ENCODE results near the gene STAMBP. TPM values are rescaled to one million over a fixed set of nuclear protein-coding genes. Genes with fewer than 3 reads are reported as not detected.

Gene STAMBP
- total and polyA plus RNA-seq, 2 donors (not counting 1 experiment from before 2014, with no cell fraction given) = 23.3 to 44.2 TPM

DNA sequence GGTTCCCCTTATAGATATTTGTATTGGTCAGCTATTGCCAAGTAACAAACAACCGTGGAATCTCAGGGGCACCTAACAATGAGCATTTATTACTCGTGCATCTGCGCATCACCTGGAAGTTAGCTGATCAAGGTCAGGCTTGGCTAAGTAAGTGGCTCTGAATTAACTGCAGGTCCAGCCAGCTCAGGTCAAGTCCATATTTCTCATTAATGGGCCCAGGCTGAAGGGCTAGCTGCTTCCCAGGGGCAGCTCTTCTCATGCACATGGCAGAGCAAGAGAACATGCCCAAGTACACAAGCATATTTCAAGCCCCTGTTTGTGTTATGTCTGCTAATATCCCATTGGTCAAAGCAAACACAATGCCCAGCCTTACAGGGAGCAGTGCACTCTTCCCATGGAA, 90.1 kb downstream of the STAMBP start:
- H4K20me1 ChIP-seq (ENCODE audit: control insufficient read depth, extremely low read depth, insufficient read depth, low read length) = no peaks in the 10 kb centered on the region
- no peak overlapping the region for H3K27ac ChIP-seq (ENCODE audit: insufficient read depth, low read length)
- no peaks in the 10 kb centered on the region for H3K79me2 ChIP-seq (ENCODE audit: control insufficient read depth, insufficient read depth, low read length)
- DNase-seq (ENCODE audit: low read depth in 2 of 2) = no peak
- no peak overlapping the region for H3K4me3 ChIP-seq (replicated peaks in 1 of 4; ENCODE audit: control extremely low read depth in 1 of 4, insufficient read depth in 1 of 4, low read depth in 3 of 4, low read length in 4 of 4)
- H3K9me3 ChIP-seq (ENCODE audit: control insufficient read depth, insufficient read depth, low read depth, low read length) = no peaks in the 10 kb centered on the region
- H3K27me3 ChIP-seq (ENCODE audit: control insufficient read depth, insufficient read depth, low read length) = no peaks in the 10 kb centered on the region
- no peak overlapping the region for H3K9ac ChIP-seq (ENCODE audit: insufficient read depth, low read length)
- TF ChIP-seq EZH2 (IDR thresholded peaks at IDR 0.05; ENCODE audit: low read length, missing control alignments) = no peak
- TF ChIP-seq, protein P1, sequence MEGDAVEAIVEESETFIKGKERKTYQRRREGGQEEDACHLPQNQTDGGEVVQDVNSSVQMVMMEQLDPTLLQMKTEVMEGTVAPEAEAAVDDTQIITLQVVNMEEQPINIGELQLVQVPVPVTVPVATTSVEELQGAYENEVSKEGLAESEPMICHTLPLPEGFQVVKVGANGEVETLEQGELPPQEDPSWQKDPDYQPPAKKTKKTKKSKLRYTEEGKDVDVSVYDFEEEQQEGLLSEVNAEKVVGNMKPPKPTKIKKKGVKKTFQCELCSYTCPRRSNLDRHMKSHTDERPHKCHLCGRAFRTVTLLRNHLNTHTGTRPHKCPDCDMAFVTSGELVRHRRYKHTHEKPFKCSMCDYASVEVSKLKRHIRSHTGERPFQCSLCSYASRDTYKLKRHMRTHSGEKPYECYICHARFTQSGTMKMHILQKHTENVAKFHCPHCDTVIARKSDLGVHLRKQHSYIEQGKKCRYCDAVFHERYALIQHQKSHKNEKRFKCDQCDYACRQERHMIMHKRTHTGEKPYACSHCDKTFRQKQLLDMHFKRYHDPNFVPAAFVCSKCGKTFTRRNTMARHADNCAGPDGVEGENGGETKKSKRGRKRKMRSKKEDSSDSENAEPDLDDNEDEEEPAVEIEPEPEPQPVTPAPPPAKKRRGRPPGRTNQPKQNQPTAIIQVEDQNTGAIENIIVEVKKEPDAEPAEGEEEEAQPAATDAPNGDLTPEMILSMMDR (conservative IDR thresholded peaks at IDR 0.05 in 1 of 2, IDR thresholded peaks at IDR 0.05 in 1 of 2; ENCODE audit: low read depth in 1 of 2, low read length in 2 of 2) = no peak
- H2AFZ ChIP-seq (ENCODE audit: low read length) = no peak overlapping the region
- peaks cover 5% of the 10 kb centered on the region for H3K36me3 ChIP-seq (ENCODE audit: control insufficient read depth, insufficient read depth, low read length)
- H3K4me1 ChIP-seq (ENCODE audit: control insufficient read depth, extremely low read depth, insufficient read depth, low read length) = no peaks in the 10 kb centered on the region
- H3K4me2 ChIP-seq (ENCODE audit: extremely low read depth, insufficient read depth, low read length) = no peak overlapping the region

GRCh38 chr2:73919596-73920228, 91.0 kb downstream of the STAMBP start:
- no peak overlapping the region for H2AFZ ChIP-seq (ENCODE audit: low read length)
- H3K27me3 ChIP-seq (ENCODE audit: control insufficient read depth, insufficient read depth, low read length) = no peaks in the 10 kb centered on the region
- no peak overlapping the region for H3K4me2 ChIP-seq (ENCODE audit: extremely low read depth, insufficient read depth, low read length)
- H3K4me3 ChIP-seq (replicated peaks in 1 of 4; ENCODE audit: control extremely low read depth in 1 of 4, insufficient read depth in 1 of 4, low read depth in 3 of 4, low read length in 4 of 4) = no peak overlapping the region
- no peaks in the 10 kb centered on the region for H4K20me1 ChIP-seq (ENCODE audit: control insufficient read depth, extremely low read depth, insufficient read depth, low read length)
- H3K4me1 ChIP-seq (ENCODE audit: control insufficient read depth, extremely low read depth, insufficient read depth, low read length) = no peaks in the 10 kb centered on the region
- TF ChIP-seq, protein P1 (conservative IDR thresholded peaks at IDR 0.05 in 1 of 2, IDR thresholded peaks at IDR 0.05 in 1 of 2; ENCODE audit: low read depth in 1 of 2, low read length in 2 of 2) = no peak
- no peak for TF ChIP-seq EZH2 (IDR thresholded peaks at IDR 0.05; ENCODE audit: low read length, missing control alignments)
- H3K9me3 ChIP-seq (ENCODE audit: control insufficient read depth, insufficient read depth, low read depth, low read length) = no peaks in the 10 kb centered on the region
- no peaks in the 10 kb centered on the region for H3K79me2 ChIP-seq (ENCODE audit: control insufficient read depth, insufficient read depth, low read length)
- H3K36me3 ChIP-seq (ENCODE audit: control insufficient read depth, insufficient read depth, low read length) = peaks cover 2% of the 10 kb centered on the region
- no peak overlapping the region for H3K27ac ChIP-seq (ENCODE audit: insufficient read depth, low read length)
- H3K9ac ChIP-seq (ENCODE audit: insufficient read depth, low read length) = no peak overlapping the region
- DNase-seq (ENCODE audit: low read depth in 2 of 2) = no peak

DNA sequence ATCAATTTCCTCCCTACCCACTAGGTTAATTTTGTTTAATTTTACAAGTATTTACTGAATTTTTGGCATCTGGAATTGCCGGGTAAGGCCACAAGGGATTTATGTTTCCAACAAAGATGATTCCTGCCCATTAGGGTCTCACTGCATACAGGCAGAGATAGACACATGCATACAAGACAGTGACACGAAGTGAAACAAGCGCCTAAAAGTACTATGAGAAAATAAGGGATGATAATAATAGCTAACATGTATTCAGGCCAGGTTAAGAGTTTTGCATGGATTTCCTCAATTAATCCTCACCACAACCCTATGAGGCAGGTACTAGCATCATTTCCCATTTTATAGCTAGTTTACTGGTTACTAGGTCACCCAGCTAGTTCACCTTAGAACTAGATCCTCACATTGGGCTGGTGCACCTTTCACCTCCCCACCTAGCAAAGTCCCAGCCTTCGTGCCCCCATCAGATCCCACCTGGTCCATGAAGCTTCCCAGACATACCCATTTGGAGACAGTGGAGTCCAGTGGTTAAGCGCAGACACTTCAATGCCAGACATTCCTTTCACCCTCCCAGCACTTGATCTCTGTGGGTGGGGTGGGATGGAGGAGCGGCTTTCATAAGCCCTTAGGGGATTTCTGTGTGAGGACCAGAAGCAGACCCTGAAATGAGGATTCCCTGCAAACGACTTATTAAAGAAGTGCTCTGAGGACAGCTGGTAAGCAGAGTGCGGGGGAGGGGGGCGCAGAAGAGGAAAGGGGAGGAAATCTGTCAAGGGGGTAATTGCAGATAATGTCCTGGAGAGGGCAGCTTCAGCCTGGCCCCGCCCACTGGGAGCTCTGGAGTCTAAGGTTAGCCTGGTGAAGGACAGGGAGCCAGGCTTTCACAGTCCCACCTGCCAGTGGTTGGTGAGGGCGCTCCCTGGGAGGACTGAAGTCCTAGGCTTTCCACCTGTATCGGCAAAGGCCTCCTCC, 92.1 kb downstream of the STAMBP start:
- no peak overlapping the region for H3K27ac ChIP-seq (ENCODE audit: insufficient read depth, low read length)
- H4K20me1 ChIP-seq (ENCODE audit: control insufficient read depth, extremely low read depth, insufficient read depth, low read length) = no peaks in the 10 kb centered on the region
- H3K4me1 ChIP-seq (ENCODE audit: control insufficient read depth, extremely low read depth, insufficient read depth, low read length) = no peaks in the 10 kb centered on the region
- no peak for TF ChIP-seq EZH2 (IDR thresholded peaks at IDR 0.05; ENCODE audit: low read length, missing control alignments)
- TF ChIP-seq, protein P1 (conservative IDR thresholded peaks at IDR 0.05 in 1 of 2, IDR thresholded peaks at IDR 0.05 in 1 of 2; ENCODE audit: low read depth in 1 of 2, low read length in 2 of 2) = peak; percentile 8 to 38
- H3K4me2 ChIP-seq (ENCODE audit: extremely low read depth, insufficient read depth, low read length) = no peak overlapping the region
- H3K36me3 ChIP-seq (ENCODE audit: control insufficient read depth, insufficient read depth, low read length) = peaks cover 2% of the 10 kb centered on the region
- no peak overlapping the region for H3K9ac ChIP-seq (ENCODE audit: insufficient read depth, low read length)
- H3K4me3 ChIP-seq (replicated peaks in 1 of 4; ENCODE audit: control extremely low read depth in 1 of 4, insufficient read depth in 1 of 4, low read depth in 3 of 4, low read length in 4 of 4) = no peak overlapping the region
- no peak overlapping the region for H2AFZ ChIP-seq (ENCODE audit: low read length)
- H3K9me3 ChIP-seq (ENCODE audit: control insufficient read depth, insufficient read depth, low read depth, low read length) = no peaks in the 10 kb centered on the region
- H3K79me2 ChIP-seq (ENCODE audit: control insufficient read depth, insufficient read depth, low read length) = no peaks in the 10 kb centered on the region
- H3K27me3 ChIP-seq (ENCODE audit: control insufficient read depth, insufficient read depth, low read length) = no peaks in the 10 kb centered on the region
- DNase-seq (ENCODE audit: low read depth in 2 of 2) = peak in 1 of 2 donors; percentile 25
